Thyroid gland (tissue), 4 donors: ENCODE data around the gene ZBED1.

Experiments
- POLR2A ChIP-seq, 2 donors: fragments of 450-650 bp; IDR thresholded peaks; one replicate each; pipeline ENCODE4 v1.6.1; 2017; ENCODE audit warnings: antibody characterized with exemption in 2 of 2, mild to moderate bottlenecking in 2 of 2, moderate library complexity in 1 of 2
- TF ChIP-seq, protein P1 (sequence below), 6 experiments: fragments of 200-600 bp in 3 of 6; fragments of 450-650 bp in 3 of 6; sonication (generic) in 3 of 6; IDR thresholded peaks; one replicate each; pipeline ENCODE4 v1.5.1; 2016 to 2019; ENCODE audit warnings: antibody characterized with exemption in 6 of 6, mild to moderate bottlenecking in 2 of 6, inconsistent platforms in 1 of 6, moderate library complexity in 1 of 6

GRCh38 chrX:2478546-2479419, 22.0 kb downstream of the ZBED1 start:
- no peak for TF ChIP-seq POLR2A (IDR thresholded peaks at IDR 0.05)
- TF ChIP-seq, protein P1, sequence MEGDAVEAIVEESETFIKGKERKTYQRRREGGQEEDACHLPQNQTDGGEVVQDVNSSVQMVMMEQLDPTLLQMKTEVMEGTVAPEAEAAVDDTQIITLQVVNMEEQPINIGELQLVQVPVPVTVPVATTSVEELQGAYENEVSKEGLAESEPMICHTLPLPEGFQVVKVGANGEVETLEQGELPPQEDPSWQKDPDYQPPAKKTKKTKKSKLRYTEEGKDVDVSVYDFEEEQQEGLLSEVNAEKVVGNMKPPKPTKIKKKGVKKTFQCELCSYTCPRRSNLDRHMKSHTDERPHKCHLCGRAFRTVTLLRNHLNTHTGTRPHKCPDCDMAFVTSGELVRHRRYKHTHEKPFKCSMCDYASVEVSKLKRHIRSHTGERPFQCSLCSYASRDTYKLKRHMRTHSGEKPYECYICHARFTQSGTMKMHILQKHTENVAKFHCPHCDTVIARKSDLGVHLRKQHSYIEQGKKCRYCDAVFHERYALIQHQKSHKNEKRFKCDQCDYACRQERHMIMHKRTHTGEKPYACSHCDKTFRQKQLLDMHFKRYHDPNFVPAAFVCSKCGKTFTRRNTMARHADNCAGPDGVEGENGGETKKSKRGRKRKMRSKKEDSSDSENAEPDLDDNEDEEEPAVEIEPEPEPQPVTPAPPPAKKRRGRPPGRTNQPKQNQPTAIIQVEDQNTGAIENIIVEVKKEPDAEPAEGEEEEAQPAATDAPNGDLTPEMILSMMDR (IDR thresholded peaks at IDR 0.05) = no peak
